22Rv1 (cell line): Measurements from ENCODE around the gene ZNF605.

ENCODE experiments used
- H3K27ac ChIP-seq: fragments of 450-650 bp; 2 replicates; pipeline ENCODE4 v1.5.1; 2017
- ZFX ChIP-seq: fragments of 450-650 bp; IDR thresholded peaks from 2 replicates; pipeline ENCODE4 v1.6.1; 2017; ENCODE audit warnings: antibody characterized with exemption, borderline replicate concordance
- TF ChIP-seq, protein P1 (sequence below): fragments of 450-650 bp; IDR thresholded peaks from 2 replicates; pipeline ENCODE4 v1.5.1; 2017; ENCODE audit warnings: mild to moderate bottlenecking

ZNF605 gene

DNA sequence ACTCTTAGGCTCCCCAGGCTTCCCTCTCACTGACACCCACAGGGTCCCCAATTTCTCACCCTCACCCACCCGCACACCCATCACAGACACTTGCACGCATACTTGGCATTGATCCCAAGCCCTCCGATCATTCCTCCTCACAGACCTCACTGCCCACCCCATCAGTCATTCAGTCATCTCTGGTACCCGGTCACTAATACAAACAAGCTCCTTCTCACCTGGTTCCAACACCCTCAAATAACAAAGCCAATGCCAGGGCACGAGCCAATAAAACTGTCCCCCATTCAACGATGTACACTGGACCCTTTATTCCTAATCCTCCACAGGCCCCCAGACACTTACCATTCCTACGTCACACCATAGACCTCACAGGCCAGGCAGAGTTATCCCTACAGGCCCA, 2.3 kb downstream of the ZNF605 start:
- TF ChIP-seq, protein P1, sequence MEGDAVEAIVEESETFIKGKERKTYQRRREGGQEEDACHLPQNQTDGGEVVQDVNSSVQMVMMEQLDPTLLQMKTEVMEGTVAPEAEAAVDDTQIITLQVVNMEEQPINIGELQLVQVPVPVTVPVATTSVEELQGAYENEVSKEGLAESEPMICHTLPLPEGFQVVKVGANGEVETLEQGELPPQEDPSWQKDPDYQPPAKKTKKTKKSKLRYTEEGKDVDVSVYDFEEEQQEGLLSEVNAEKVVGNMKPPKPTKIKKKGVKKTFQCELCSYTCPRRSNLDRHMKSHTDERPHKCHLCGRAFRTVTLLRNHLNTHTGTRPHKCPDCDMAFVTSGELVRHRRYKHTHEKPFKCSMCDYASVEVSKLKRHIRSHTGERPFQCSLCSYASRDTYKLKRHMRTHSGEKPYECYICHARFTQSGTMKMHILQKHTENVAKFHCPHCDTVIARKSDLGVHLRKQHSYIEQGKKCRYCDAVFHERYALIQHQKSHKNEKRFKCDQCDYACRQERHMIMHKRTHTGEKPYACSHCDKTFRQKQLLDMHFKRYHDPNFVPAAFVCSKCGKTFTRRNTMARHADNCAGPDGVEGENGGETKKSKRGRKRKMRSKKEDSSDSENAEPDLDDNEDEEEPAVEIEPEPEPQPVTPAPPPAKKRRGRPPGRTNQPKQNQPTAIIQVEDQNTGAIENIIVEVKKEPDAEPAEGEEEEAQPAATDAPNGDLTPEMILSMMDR: no peak
- TF ChIP-seq ZFX: no peak
- H3K27ac ChIP-seq: no peak overlapping the region

- TF ChIP-seq ZFX: no peak
- TF ChIP-seq, protein P1: no peak
- no peak overlapping the region for H3K27ac ChIP-seq
Measured at GRCh38 chr12:132953163-132953425, 3.0 kb downstream of the ZNF605 start.

GRCh38 chr12:132952371-132953162, 3.5 kb downstream of the ZNF605 start:
- TF ChIP-seq ZFX: no peak
- TF ChIP-seq, protein P1: no peak
- H3K27ac ChIP-seq: no peak overlapping the region

GRCh38 chr12:132951649-132952048, 4.5 kb downstream of the ZNF605 start:
- no peak overlapping the region for H3K27ac ChIP-seq
- no peak for TF ChIP-seq ZFX
- TF ChIP-seq, protein P1: no peak

DNA sequence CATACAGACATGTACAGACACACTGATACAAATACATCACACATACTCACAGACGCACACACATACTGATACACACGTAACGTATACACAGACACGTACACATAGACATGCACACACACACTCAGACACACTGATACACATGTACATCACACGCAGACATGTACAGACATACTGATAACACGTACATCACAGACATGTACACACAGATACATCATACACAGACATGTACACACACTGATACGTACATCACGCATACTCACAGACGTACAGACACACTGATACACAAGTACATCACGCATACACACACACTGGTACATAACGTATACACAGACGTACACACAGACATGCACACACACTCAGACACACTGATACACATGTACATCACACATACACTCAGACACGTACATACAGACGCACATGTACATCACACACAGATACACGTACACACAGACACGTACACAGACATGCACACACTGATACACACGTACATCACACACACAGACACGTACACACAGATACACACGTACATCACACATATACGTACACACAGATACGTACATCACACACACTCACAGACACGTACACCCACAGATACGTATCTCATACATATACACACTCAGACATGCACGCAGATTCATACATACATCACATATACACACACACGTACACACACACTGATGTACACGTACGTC, 5.1 kb downstream of the ZNF605 start:
- no peak overlapping the region for H3K27ac ChIP-seq
- TF ChIP-seq, protein P1: no peak
- TF ChIP-seq ZFX: no peak

DNA sequence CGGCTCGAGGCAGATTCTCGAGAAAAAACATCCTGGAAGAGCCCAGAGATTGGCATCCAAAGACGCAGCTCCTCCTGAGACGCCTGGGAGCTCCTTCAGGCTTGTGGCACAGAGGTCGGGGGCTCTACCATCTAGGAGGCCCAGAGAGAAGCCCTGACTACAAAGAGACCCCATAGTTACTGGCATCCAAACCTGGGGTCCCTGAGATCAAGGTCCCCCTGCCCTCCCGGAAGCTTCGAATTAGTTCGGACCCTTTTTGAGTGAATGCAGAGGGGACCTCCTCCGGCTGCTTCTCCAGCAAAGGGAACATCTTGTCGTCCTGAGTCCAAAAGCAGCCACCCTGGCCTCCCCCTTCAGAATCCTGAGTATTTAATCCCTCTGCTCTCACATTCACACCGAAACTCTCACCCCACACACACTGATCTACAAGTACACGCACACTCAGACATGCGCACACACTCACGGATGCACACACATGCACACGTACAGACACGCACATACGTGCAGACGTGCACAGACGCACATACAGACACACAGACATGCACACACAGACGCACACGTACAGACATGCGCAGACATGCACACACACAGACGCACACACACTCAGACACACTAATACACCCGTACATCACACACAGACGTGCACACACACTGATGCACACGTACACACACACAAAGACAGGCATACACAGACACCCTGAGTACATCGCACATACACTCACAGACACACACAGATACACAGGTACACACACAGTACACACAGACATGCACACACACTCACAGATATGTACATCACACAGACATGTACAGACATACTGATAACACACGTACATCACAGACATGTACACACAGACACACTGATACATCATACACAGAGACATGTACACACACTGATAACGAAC, 5.9 kb downstream of the ZNF605 start:
- no peak overlapping the region for H3K27ac ChIP-seq
- TF ChIP-seq, protein P1: no peak
- TF ChIP-seq ZFX: no peak
